Ishikawa (cell line): ENCODE results near the gene OSBPL6.

ENCODE experiments used
- CEBPB ChIP-seq: IDR thresholded peaks from 2 replicates; pipeline ENCODE4 v1.6.1; 2012
- CREB1 ChIP-seq: IDR thresholded peaks from 2 replicates; pipeline ENCODE4 v1.6.1; 2012; ENCODE audit warnings: low read depth
- EGR1 ChIP-seq: IDR thresholded peaks from 2 replicates; pipeline ENCODE4 v1.6.1; 2012
- EP300 ChIP-seq: IDR thresholded peaks from 2 replicates; pipeline ENCODE4 v1.6.1; 2012; ENCODE audit warnings: borderline replicate concordance
- FOXM1 ChIP-seq: IDR thresholded peaks from 2 replicates; pipeline ENCODE4 v1.6.1; 2012; ENCODE audit warnings: low read depth, borderline replicate concordance
- NFIC ChIP-seq: IDR thresholded peaks from 2 replicates; pipeline ENCODE4 v1.6.1; 2012
- RAD21 ChIP-seq: IDR thresholded peaks from 2 replicates; pipeline ENCODE4 v1.6.1; 2012; ENCODE audit warnings: low read depth
- TAF1 ChIP-seq: IDR thresholded peaks from 2 replicates; pipeline ENCODE4 v1.6.1; 2012; ENCODE audit warnings: low read depth, mild to moderate bottlenecking
- TCF12 ChIP-seq: IDR thresholded peaks from 2 replicates; pipeline ENCODE4 v1.6.1; 2012; ENCODE audit warnings: low read depth
- TEAD4 ChIP-seq: IDR thresholded peaks from 2 replicates; pipeline ENCODE4 v1.6.1; 2012
- YY1 ChIP-seq: IDR thresholded peaks from 2 replicates; pipeline ENCODE4 v1.6.1; 2012; ENCODE audit warnings: low read depth
- ZBTB7A ChIP-seq: IDR thresholded peaks from 2 replicates; pipeline ENCODE4 v1.6.1; 2012; ENCODE audit warnings: low read depth
- TF ChIP-seq, protein P1 (sequence below): IDR thresholded peaks from 2 replicates; pipeline ENCODE4 v1.6.1; 2012
- TF ChIP-seq, protein P2 (sequence below): IDR thresholded peaks from 2 replicates; pipeline ENCODE4 v1.6.1; 2012; ENCODE audit warnings: low read depth, mild to moderate bottlenecking
- TF ChIP-seq, protein P3 (sequence below): IDR thresholded peaks from 2 replicates; pipeline ENCODE4 v1.6.1; 2012

OSBPL6 gene

GRCh38 chr2:178333851-178334250 is 139.5 kb downstream of the OSBPL6 start:
- TF ChIP-seq FOXM1, result no peak
- TF ChIP-seq, protein P1, sequence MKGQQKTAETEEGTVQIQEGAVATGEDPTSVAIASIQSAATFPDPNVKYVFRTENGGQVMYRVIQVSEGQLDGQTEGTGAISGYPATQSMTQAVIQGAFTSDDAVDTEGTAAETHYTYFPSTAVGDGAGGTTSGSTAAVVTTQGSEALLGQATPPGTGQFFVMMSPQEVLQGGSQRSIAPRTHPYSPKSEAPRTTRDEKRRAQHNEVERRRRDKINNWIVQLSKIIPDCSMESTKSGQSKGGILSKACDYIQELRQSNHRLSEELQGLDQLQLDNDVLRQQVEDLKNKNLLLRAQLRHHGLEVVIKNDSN, result no peak
- no peak for TF ChIP-seq ZBTB7A
- no peak for TF ChIP-seq EGR1
- no peak for TF ChIP-seq CREB1
- no peak for TF ChIP-seq TAF1
- TF ChIP-seq NFIC, result no peak
- TF ChIP-seq TEAD4, result no peak
- TF ChIP-seq, protein P2, sequence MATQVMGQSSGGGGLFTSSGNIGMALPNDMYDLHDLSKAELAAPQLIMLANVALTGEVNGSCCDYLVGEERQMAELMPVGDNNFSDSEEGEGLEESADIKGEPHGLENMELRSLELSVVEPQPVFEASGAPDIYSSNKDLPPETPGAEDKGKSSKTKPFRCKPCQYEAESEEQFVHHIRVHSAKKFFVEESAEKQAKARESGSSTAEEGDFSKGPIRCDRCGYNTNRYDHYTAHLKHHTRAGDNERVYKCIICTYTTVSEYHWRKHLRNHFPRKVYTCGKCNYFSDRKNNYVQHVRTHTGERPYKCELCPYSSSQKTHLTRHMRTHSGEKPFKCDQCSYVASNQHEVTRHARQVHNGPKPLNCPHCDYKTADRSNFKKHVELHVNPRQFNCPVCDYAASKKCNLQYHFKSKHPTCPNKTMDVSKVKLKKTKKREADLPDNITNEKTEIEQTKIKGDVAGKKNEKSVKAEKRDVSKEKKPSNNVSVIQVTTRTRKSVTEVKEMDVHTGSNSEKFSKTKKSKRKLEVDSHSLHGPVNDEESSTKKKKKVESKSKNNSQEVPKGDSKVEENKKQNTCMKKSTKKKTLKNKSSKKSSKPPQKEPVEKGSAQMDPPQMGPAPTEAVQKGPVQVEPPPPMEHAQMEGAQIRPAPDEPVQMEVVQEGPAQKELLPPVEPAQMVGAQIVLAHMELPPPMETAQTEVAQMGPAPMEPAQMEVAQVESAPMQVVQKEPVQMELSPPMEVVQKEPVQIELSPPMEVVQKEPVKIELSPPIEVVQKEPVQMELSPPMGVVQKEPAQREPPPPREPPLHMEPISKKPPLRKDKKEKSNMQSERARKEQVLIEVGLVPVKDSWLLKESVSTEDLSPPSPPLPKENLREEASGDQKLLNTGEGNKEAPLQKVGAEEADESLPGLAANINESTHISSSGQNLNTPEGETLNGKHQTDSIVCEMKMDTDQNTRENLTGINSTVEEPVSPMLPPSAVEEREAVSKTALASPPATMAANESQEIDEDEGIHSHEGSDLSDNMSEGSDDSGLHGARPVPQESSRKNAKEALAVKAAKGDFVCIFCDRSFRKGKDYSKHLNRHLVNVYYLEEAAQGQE, result no peak
- no peak for TF ChIP-seq YY1
- TF ChIP-seq, protein P3, sequence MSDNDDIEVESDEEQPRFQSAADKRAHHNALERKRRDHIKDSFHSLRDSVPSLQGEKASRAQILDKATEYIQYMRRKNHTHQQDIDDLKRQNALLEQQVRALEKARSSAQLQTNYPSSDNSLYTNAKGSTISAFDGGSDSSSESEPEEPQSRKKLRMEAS, result no peak
- TF ChIP-seq RAD21, result no peak
- TF ChIP-seq EP300, result no peak
- TF ChIP-seq TCF12, result no peak
- TF ChIP-seq CEBPB, result no peak

- no peak for TF ChIP-seq TEAD4
- TF ChIP-seq NFIC, result no peak
- TF ChIP-seq ZBTB7A, result no peak
- TF ChIP-seq CEBPB, result no peak
- TF ChIP-seq, protein P2, result no peak
- TF ChIP-seq TCF12, result no peak
- no peak for TF ChIP-seq EP300
- TF ChIP-seq CREB1, result no peak
These were observed 140.9 kb downstream of the OSBPL6 start for GRCh38 chr2:178335230-178335629.

- TF ChIP-seq YY1 (no peak), TAF1 (no peak), NFIC (no peak)
These were observed 149.8 kb downstream of the OSBPL6 start for GRCh38 chr2:178344121-178344520.

DNA sequence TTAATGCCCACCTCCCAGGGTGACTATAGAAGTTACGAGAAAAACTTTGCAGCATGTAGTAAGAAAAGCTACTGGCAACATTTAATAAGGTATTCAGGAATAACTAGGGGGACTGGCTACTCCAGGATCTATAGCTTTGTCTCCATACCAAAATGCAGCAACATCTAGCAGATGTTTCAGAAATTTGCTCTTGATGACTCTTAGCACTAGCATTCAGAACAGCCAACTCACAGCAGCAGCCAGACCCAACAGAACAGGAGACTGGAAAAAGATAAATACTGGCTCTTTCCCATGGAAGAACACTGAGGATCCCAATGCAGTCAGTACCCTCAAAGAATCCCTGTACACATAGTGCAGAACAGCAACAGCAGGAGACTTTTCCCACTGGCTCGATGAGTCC is 151.6 kb downstream of the OSBPL6 start:
- TF ChIP-seq EP300 (no peak), TAF1 (no peak), CEBPB (no peak), EGR1 (no peak), ZBTB7A (no peak), NFIC (no peak), YY1 (no peak), FOXM1 (no peak), RAD21 (no peak), CREB1 (no peak), TCF12 (no peak), TEAD4 (no peak)
- TF ChIP-seq, protein P3, result no peak
- TF ChIP-seq, protein P2, result no peak
- TF ChIP-seq, protein P1, result no peak

- TF ChIP-seq, protein P3, result no peak
These were observed 155.7 kb downstream of the OSBPL6 start for GRCh38 chr2:178350051-178350450.
